Tibial nerve (tissue), 4 donors: Measurements from ENCODE around the gene ZNF85. TPM values are rescaled to one million over a fixed set of nuclear protein-coding genes. Genes with fewer than 3 reads are reported as not detected.

Experiments
- DNase-seq, 2 donors: peaks; one replicate each; pipeline ENCODE4 v3.0.0-alpha.2; 2019; ENCODE audit warnings: low spot score in 2 of 2
- H3K27ac ChIP-seq, 4 donors: fragments of 200-600 bp; sonication (generic) in 3 of 4; one replicate each; pipeline ENCODE4 v1.5.1; 2017 to 2019; ENCODE audit warnings: mild to moderate bottlenecking in 1 of 4
- H3K27me3 ChIP-seq, 2 donors: fragments of 200-600 bp; sonication (generic) in 1 of 2; one replicate each; pipeline versions ENCODE4 v1.5.1 to v1.6.0; 2017 to 2019
- H3K36me3 ChIP-seq, 3 donors: fragments of 200-600 bp; sonication (generic); one replicate each; pipeline ENCODE4 v1.5.1; 2018 to 2019
- H3K4me1 ChIP-seq, 4 donors: fragments of 200-600 bp; sonication (generic) in 3 of 4; one replicate each; pipeline ENCODE4 v1.5.1; 2017 to 2019
- H3K4me3 ChIP-seq, 4 donors: fragments of 200-600 bp; sonication (generic) in 3 of 4; one replicate each; pipeline ENCODE4 v1.5.1; 2017 to 2019; ENCODE audit warnings: mild to moderate bottlenecking in 1 of 4, moderate library complexity in 1 of 4
- H3K9me3 ChIP-seq, 4 donors: fragments of 200-600 bp; sonication (generic) in 3 of 4; one replicate each; pipeline ENCODE4 v1.5.1; 2017 to 2019
- EP300 ChIP-seq, 2 donors: sonication (generic); formaldehyde crosslinking; IDR thresholded peaks; one replicate each; pipeline ENCODE4 v1.6.1; 2017; ENCODE audit warnings: antibody characterized with exemption in 2 of 2, mild to moderate bottlenecking in 1 of 2
- POLR2A ChIP-seq, 2 donors: fragments of 450-650 bp; IDR thresholded peaks; one replicate each; pipeline ENCODE4 v1.6.1; 2017; ENCODE audit warnings: antibody characterized with exemption in 2 of 2, mild to moderate bottlenecking in 2 of 2, moderate library complexity in 2 of 2
- WGBS, 2 donors: methylation state at CpG; one replicate each; pipeline ENCODE4 v1.1.5; 2018; 5-methylcytosine and 5-hydroxymethylcytosine counted together
- total RNA-seq, 4 donors: library from RNA; depleted of rRNA; stranded (reverse); fragments of >200 nt; gene quantifications; one replicate each; pipeline ENCODE4 v1.1.0, GENCODE V29; 2016
- TF ChIP-seq, protein P1 (sequence below), 5 experiments: fragments of 200-600 bp in 3 of 5; fragments of 450-650 bp in 2 of 5; sonication (generic) in 3 of 5; IDR thresholded peaks; one replicate each; pipeline ENCODE4 v1.5.1; 2016 to 2019; ENCODE audit warnings: antibody characterized with exemption in 5 of 5, mild to moderate bottlenecking in 3 of 5, moderate library complexity in 2 of 5

Gene ZNF85
- total RNA-seq: 10 to 100 TPM in 2 of 4 donors, 1 to 10 TPM in 2; 5.7 to 13.2 (median 9.1) TPM

GRCh38 chr19:20923077-20923871, at the start of gene ZNF85:
TSS of gene ZNF85 (plus strand) at chr19:20923251. CDS start at chr19:20923401, 150 bp downstream.
- H3K27ac ChIP-seq: peak within 1 kb of the TSS; percentile 47 to 89 (median 82)
- no peaks in the 10 kb centered on the region for H3K27me3 ChIP-seq
- 0 to 1% methylated on average over 33 of the region's 38 CpGs for WGBS, 2 donors
- peak within 1 kb of the TSS; percentile 42 to 76 (median 64) for H3K4me3 ChIP-seq
- peak; percentile 82 to 95 for DNase-seq
- TF ChIP-seq EP300 (IDR thresholded peaks at IDR 0.05) (peak in 1 of 2 donors; percentile 72), POLR2A (IDR thresholded peaks at IDR 0.05) (peak in 1 of 2 donors; percentile 44)
- TF ChIP-seq, protein P1, sequence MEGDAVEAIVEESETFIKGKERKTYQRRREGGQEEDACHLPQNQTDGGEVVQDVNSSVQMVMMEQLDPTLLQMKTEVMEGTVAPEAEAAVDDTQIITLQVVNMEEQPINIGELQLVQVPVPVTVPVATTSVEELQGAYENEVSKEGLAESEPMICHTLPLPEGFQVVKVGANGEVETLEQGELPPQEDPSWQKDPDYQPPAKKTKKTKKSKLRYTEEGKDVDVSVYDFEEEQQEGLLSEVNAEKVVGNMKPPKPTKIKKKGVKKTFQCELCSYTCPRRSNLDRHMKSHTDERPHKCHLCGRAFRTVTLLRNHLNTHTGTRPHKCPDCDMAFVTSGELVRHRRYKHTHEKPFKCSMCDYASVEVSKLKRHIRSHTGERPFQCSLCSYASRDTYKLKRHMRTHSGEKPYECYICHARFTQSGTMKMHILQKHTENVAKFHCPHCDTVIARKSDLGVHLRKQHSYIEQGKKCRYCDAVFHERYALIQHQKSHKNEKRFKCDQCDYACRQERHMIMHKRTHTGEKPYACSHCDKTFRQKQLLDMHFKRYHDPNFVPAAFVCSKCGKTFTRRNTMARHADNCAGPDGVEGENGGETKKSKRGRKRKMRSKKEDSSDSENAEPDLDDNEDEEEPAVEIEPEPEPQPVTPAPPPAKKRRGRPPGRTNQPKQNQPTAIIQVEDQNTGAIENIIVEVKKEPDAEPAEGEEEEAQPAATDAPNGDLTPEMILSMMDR (IDR thresholded peaks at IDR 0.05): no peak
- peaks cover 0 to 7% (median 0%) of the 10 kb centered on the region in 3 donors for H3K36me3 ChIP-seq
- H3K9me3 ChIP-seq: no peaks in the 10 kb centered on the region
- peaks cover 0 to 16% (median 0%) of the 10 kb centered on the region in 4 donors for H3K4me1 ChIP-seq

- H3K27ac ChIP-seq: no peak overlapping the region
- no peak overlapping the region for H3K4me3 ChIP-seq
- no peaks in the 10 kb centered on the region for H3K27me3 ChIP-seq
- DNase-seq: no peak
- peaks cover 0 to 75% (median 0%) of the 10 kb centered on the region in 4 donors for H3K9me3 ChIP-seq
- H3K4me1 ChIP-seq: no peaks in the 10 kb centered on the region
- no peak for TF ChIP-seq EP300 (IDR thresholded peaks at IDR 0.05)
- TF ChIP-seq POLR2A (IDR thresholded peaks at IDR 0.05): no peak
- TF ChIP-seq, protein P1 (IDR thresholded peaks at IDR 0.05): no peak
- H3K36me3 ChIP-seq: no peaks in the 10 kb centered on the region
- WGBS, 2 donors: 69 to 83% methylated on average over 1 of the region's 1 CpG
Measured at GRCh38 chr19:20879501-20879900, 43.5 kb upstream of the ZNF85 start.

DNA sequence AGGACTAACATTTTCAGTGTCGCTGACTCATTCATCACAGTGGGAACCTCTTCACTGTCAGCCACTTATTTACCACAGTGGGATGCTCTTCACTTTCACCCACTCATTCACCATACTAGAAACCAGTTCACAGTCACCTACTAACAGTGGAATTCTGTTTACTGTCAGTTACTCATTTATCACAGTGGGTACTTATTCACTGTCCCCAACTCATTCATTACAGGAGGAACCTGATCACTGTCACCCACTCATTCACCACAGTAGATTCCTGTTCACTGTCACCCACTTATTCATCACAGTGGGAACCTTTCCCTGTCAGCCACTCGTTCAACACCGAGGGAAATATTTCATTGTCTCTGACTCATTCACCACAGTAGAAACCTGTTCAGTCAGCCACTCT, 10.1 kb upstream of the ZNF85 start:
- WGBS, 2 donors: 74 to 84% methylated on average over 3 of the region's 3 CpGs
- DNase-seq: no peak

GRCh38 chr19:20925481-20925880, 2.4 kb downstream of the ZNF85 start:
- H3K4me1 ChIP-seq: peaks cover 0 to 16% (median 0%) of the 10 kb centered on the region in 4 donors
- WGBS, 2 donors: 87 to 95% methylated on average over 2 of the region's 2 CpGs
- H3K27me3 ChIP-seq: no peaks in the 10 kb centered on the region
- DNase-seq: no peak
- H3K36me3 ChIP-seq: peaks cover 0 to 17% (median 0%) of the 10 kb centered on the region in 3 donors
- TF ChIP-seq EP300 (IDR thresholded peaks at IDR 0.05): no peak
- TF ChIP-seq, protein P1 (IDR thresholded peaks at IDR 0.05): no peak
- no peak for TF ChIP-seq POLR2A (IDR thresholded peaks at IDR 0.05)
- H3K27ac ChIP-seq: no peak overlapping the region
- no peak overlapping the region for H3K4me3 ChIP-seq
- no peaks in the 10 kb centered on the region for H3K9me3 ChIP-seq

More for the DNA sequence above, 10.1 kb upstream of the ZNF85 start:
- TF ChIP-seq EP300 (IDR thresholded peaks at IDR 0.05): no peak
- no peak for TF ChIP-seq POLR2A (IDR thresholded peaks at IDR 0.05)
- TF ChIP-seq, protein P1 (IDR thresholded peaks at IDR 0.05): no peak
- no peaks in the 10 kb centered on the region for H3K36me3 ChIP-seq
- no peaks in the 10 kb centered on the region for H3K27me3 ChIP-seq
- no peaks in the 10 kb centered on the region for H3K4me1 ChIP-seq
- no peak overlapping the region for H3K27ac ChIP-seq
- no peak overlapping the region for H3K4me3 ChIP-seq
- peaks cover 0 to 31% (median 0%) of the 10 kb centered on the region in 4 donors for H3K9me3 ChIP-seq

DNA sequence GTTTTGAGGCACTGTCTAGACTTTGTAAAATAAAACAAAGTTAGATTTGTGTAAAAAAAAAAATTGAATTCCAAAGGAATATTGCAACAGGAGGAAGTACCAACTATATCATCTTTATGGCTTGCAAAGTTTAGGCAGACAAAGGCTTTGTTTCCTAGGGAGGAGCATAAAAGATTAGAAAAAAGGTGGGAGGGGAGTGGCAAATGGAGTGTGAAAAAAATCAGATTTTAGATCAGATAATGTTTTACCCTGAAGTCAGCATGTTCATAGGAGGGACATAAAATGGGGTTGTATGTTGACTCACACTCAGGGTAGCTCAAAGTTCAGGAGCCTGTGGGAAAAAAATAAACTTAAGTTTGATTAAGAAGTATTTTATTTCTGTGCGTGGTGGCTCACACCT, 3.7 kb downstream of the ZNF85 start:
- WGBS, 2 donors: 89 to 100% methylated on average over 1 of the region's 1 CpG
- H3K27me3 ChIP-seq: no peaks in the 10 kb centered on the region

More for the DNA sequence above, 3.7 kb downstream of the ZNF85 start:
- Histone ChIP-seq H3K4me3 (no peak overlapping the region), H3K4me1 (peaks cover 0 to 16% (median 0%) of the 10 kb centered on the region in 4 donors), H3K36me3 (peaks cover 0 to 26% (median 0%) of the 10 kb centered on the region in 3 donors), H3K9me3 (no peaks in the 10 kb centered on the region), H3K27ac (no peak overlapping the region)
- TF ChIP-seq POLR2A (IDR thresholded peaks at IDR 0.05) (no peak), EP300 (IDR thresholded peaks at IDR 0.05) (no peak)
- TF ChIP-seq, protein P1 (IDR thresholded peaks at IDR 0.05): no peak
- DNase-seq: no peak
